Endothelial cell of umbilical vein (primary cell): ENCODE measurements around the gene RANBP2.

ENCODE experiments used
- CTCF ChIP-seq, 2 donors: IDR thresholded peaks; 1 replicate in 1 of 2; 2 replicates in 1 of 2; pipeline ENCODE4 v1.5.1; 2011; ENCODE audit warnings: low read length in 2 of 2, mild to moderate bottlenecking in 2 of 2, moderate library complexity in 2 of 2, control low read depth in 1 of 2, inconsistent platforms in 1 of 2, low read depth in 1 of 2; ENCODE audit not compliant: insufficient read depth in 1 of 2; ENCODE audit errors: extremely low read depth in 1 of 2
- EZH2 ChIP-seq: IDR thresholded peaks from 2 replicates; pipeline ENCODE4 v1.6.1; 2012; ENCODE audit warnings: borderline replicate concordance, low read depth, mild to moderate bottlenecking, moderate library complexity, low read length, inconsistent platforms; ENCODE audit not compliant: severe bottlenecking
- POLR2A ChIP-seq: IDR thresholded peaks from 2 replicates; pipeline ENCODE4 v1.6.1; 2012; ENCODE audit warnings: low read depth, mild to moderate bottlenecking, control low read depth, low read length
- TF ChIP-seq, protein P1 (sequence below): IDR thresholded peaks from 2 replicates; pipeline ENCODE4 v1.6.1; 2011; ENCODE audit not compliant: insufficient read depth, insufficient read length

DNA sequence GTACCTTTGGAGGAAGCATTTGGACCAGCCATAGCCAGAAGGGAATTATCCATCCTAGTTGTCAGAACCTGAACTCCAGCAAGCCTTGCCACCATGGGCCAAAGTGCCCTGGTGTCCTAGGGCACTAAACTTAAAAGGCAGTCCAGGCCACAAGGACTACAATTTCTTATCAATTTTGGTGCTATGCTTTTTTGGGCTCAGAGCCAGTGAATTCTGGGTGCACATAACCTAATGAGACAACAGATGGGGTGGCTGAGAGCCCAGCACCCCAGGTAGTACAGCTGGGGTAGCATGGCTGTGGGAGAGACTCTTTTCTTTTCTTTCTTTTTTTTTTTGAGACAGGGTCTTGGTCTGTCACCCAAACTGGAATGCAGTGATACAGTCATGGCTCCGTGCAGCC is 14.4 kb upstream of the RANBP2 start:
- no peak for TF ChIP-seq POLR2A
- no peak for TF ChIP-seq CTCF (IDR thresholded peaks at IDR 0.05; ENCODE audit: extremely low read depth in 1 of 2, insufficient read depth in 1 of 2, low read depth in 1 of 2, low read length in 2 of 2)
- no peak for TF ChIP-seq EZH2
- TF ChIP-seq, protein P1, sequence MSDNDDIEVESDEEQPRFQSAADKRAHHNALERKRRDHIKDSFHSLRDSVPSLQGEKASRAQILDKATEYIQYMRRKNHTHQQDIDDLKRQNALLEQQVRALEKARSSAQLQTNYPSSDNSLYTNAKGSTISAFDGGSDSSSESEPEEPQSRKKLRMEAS = no peak
